ENCODE data around the gene ACVR1B. TPM values are rescaled to one million over a fixed set of nuclear protein-coding genes. Genes with fewer than 3 reads are reported as not detected.

ACVR1B gene
- total and polyA plus RNA-seq, 4 donors, result 4.0 to 21.9 (median 12.0) TPM

- Histone ChIP-seq H3K36me3 (ENCODE audit: control insufficient read depth in 4 of 4, insufficient read depth in 3 of 4, low read depth in 1 of 4, low read length in 3 of 4) (no peaks in the 10 kb centered on the region), H3K4me3 (ENCODE audit: low read depth in 1 of 3, low read length in 3 of 3) (no peak overlapping the region), H3K9me3 (ENCODE audit: control insufficient read depth in 4 of 4, low read length in 3 of 4) (no peaks in the 10 kb centered on the region), H3K4me1 (ENCODE audit: control insufficient read depth in 4 of 4, insufficient read depth in 4 of 4, low read length in 3 of 4) (peaks cover 2 to 27% (median 20%) of the 10 kb centered on the region in 4 donors), H3K27ac (ENCODE audit: low read depth in 1 of 2, low read length in 2 of 2) (no peak overlapping the region), H3K27me3 (ENCODE audit: control insufficient read depth in 4 of 4, insufficient read depth in 4 of 4, low read length in 3 of 4) (no peaks in the 10 kb centered on the region), H3K9ac (ENCODE audit: low read depth in 1 of 2, low read length in 2 of 2) (no peak overlapping the region)
- no peak for DNase-seq (ENCODE audit: low spot score)
- WGBS, result 98% methylated on average over 4 of the region's 4 CpGs
- TF ChIP-seq NR2F2 (IDR thresholded peaks at IDR 0.05) (no peak), RXRA (IDR thresholded peaks at IDR 0.05) (no peak), JUND (IDR thresholded peaks at IDR 0.05) (no peak), EGR1 (IDR thresholded peaks at IDR 0.05; ENCODE audit: low read depth in 2 of 2) (no peak), RAD21 (IDR thresholded peaks at IDR 0.05) (no peak), FOXA2 (IDR thresholded peaks at IDR 0.05) (no peak), TAF1 (conservative IDR thresholded peaks at IDR 0.05) (no peak), YY1 (IDR thresholded peaks at IDR 0.05) (no peak), REST (IDR thresholded peaks at IDR 0.05) (no peak), GABPA (IDR thresholded peaks at IDR 0.05 in 1 of 2, conservative IDR thresholded peaks at IDR 0.05 in 1 of 2) (no peak)
- TF ChIP-seq, protein P1, sequence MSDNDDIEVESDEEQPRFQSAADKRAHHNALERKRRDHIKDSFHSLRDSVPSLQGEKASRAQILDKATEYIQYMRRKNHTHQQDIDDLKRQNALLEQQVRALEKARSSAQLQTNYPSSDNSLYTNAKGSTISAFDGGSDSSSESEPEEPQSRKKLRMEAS (IDR thresholded peaks at IDR 0.05), result no peak
- TF ChIP-seq, protein P2, sequence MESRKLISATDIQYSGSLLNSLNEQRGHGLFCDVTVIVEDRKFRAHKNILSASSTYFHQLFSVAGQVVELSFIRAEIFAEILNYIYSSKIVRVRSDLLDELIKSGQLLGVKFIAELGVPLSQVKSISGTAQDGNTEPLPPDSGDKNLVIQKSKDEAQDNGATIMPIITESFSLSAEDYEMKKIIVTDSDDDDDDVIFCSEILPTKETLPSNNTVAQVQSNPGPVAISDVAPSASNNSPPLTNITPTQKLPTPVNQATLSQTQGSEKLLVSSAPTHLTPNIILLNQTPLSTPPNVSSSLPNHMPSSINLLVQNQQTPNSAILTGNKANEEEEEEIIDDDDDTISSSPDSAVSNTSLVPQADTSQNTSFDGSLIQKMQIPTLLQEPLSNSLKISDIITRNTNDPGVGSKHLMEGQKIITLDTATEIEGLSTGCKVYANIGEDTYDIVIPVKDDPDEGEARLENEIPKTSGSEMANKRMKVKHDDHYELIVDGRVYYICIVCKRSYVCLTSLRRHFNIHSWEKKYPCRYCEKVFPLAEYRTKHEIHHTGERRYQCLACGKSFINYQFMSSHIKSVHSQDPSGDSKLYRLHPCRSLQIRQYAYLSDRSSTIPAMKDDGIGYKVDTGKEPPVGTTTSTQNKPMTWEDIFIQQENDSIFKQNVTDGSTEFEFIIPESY (IDR thresholded peaks at IDR 0.05), result no peak
These were observed 12.0 kb downstream of the ACVR1B start for GRCh38 chr12:51963477-51963876.

DNA sequence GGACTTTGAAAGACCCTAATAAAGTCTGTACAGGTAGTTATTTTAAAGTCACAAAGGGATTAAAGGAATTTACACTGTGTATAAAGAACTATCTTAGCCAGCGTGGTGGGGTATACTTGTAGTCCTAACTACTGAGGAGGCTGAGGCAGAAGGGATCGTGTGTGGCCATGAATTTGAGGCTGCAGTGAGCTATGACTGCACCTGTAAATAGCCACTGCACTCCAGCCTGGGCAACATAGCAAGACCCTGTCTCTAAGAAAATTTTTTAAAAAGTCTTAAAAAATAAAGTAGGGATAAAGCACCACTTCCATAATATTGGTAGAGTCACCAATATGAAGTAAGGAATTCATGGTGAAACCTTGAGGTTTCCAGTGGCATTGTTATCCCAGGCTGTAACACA lies 18.1 kb downstream of the ACVR1B start:
- Histone ChIP-seq H3K9ac (ENCODE audit: low read depth in 1 of 2, low read length in 2 of 2) (no peak overlapping the region), H3K4me3 (ENCODE audit: low read depth in 1 of 3, low read length in 3 of 3) (no peak overlapping the region), H3K4me1 (ENCODE audit: control insufficient read depth in 4 of 4, insufficient read depth in 4 of 4, low read length in 3 of 4) (peaks cover 23 to 45% (median 39%) of the 10 kb centered on the region in 4 donors), H3K27me3 (ENCODE audit: control insufficient read depth in 4 of 4, insufficient read depth in 4 of 4, low read length in 3 of 4) (no peaks in the 10 kb centered on the region), H3K9me3 (ENCODE audit: control insufficient read depth in 4 of 4, low read length in 3 of 4) (no peaks in the 10 kb centered on the region), H3K36me3 (ENCODE audit: control insufficient read depth in 4 of 4, insufficient read depth in 3 of 4, low read depth in 1 of 4, low read length in 3 of 4) (peaks cover 0 to 3% (median under 1%) of the 10 kb centered on the region in 4 donors), H3K27ac (ENCODE audit: low read depth in 1 of 2, low read length in 2 of 2) (no peak overlapping the region)
- no peak for TF ChIP-seq FOXA2 (IDR thresholded peaks at IDR 0.05)
- no peak for TF ChIP-seq TAF1 (conservative IDR thresholded peaks at IDR 0.05)
- TF ChIP-seq SP1 (IDR thresholded peaks at IDR 0.05), result no peak
- TF ChIP-seq, protein P1 (IDR thresholded peaks at IDR 0.05), result no peak
- TF ChIP-seq REST (IDR thresholded peaks at IDR 0.05), result no peak
- no peak for TF ChIP-seq YY1 (IDR thresholded peaks at IDR 0.05)
- no peak for TF ChIP-seq RXRA (IDR thresholded peaks at IDR 0.05)
- TF ChIP-seq, protein P3, sequence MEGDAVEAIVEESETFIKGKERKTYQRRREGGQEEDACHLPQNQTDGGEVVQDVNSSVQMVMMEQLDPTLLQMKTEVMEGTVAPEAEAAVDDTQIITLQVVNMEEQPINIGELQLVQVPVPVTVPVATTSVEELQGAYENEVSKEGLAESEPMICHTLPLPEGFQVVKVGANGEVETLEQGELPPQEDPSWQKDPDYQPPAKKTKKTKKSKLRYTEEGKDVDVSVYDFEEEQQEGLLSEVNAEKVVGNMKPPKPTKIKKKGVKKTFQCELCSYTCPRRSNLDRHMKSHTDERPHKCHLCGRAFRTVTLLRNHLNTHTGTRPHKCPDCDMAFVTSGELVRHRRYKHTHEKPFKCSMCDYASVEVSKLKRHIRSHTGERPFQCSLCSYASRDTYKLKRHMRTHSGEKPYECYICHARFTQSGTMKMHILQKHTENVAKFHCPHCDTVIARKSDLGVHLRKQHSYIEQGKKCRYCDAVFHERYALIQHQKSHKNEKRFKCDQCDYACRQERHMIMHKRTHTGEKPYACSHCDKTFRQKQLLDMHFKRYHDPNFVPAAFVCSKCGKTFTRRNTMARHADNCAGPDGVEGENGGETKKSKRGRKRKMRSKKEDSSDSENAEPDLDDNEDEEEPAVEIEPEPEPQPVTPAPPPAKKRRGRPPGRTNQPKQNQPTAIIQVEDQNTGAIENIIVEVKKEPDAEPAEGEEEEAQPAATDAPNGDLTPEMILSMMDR (IDR thresholded peaks at IDR 0.05; ENCODE audit: low read depth, low read length, missing input control), result no peak
- 96% methylated on average over 2 of the region's 2 CpGs for WGBS
- no peak for DNase-seq (ENCODE audit: low spot score)

Measured in liver (tissue), 9 donors.